ENCODE measurements around the gene POTEJ.
"Not testable (repeated sequence)": the region's sequence is repeated elsewhere in the genome, so short reads cannot be mapped to it uniquely, and the experiment has no call there.

DNA sequence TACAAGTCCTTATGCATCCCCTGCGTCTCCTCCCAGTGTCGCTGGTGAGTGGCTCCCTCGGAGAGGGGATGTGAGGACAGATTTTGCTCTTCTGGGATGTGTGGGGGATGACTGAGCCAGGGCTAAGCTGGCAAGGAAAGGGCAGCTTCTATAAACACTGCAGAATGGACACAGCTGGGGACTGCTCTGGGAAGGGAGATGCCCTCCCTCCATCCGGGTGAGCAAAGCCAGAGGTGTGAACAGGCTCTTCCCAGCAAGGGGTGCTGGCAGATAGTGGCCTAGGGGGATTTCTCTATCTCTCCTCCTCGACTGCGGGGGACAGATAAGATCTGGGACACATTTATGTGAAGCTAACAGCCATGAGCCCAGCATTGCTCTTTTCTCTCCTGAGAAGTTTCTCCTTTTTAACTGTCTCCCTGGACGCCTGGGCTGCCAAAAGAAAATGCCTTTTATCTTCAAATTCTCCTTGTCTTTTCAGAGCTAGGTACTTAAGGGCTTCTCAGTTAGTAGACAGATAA lies 20.3 kb upstream of the POTEJ start:
- TF ChIP-seq, protein P1, sequence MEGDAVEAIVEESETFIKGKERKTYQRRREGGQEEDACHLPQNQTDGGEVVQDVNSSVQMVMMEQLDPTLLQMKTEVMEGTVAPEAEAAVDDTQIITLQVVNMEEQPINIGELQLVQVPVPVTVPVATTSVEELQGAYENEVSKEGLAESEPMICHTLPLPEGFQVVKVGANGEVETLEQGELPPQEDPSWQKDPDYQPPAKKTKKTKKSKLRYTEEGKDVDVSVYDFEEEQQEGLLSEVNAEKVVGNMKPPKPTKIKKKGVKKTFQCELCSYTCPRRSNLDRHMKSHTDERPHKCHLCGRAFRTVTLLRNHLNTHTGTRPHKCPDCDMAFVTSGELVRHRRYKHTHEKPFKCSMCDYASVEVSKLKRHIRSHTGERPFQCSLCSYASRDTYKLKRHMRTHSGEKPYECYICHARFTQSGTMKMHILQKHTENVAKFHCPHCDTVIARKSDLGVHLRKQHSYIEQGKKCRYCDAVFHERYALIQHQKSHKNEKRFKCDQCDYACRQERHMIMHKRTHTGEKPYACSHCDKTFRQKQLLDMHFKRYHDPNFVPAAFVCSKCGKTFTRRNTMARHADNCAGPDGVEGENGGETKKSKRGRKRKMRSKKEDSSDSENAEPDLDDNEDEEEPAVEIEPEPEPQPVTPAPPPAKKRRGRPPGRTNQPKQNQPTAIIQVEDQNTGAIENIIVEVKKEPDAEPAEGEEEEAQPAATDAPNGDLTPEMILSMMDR (IDR thresholded peaks at IDR 0.05), result not testable (repeated sequence)
- TF ChIP-seq EZH2 (IDR thresholded peaks at IDR 0.05; ENCODE audit: borderline replicate concordance, insufficient read depth, low read depth, low read length, poor library complexity, severe bottlenecking), result not testable (repeated sequence)

Measured in B cell (primary cell).